Endodermal cell (in vitro differentiated cells): Measurements from ENCODE around the gene EYA2. TPM values are rescaled to one million over a fixed set of nuclear protein-coding genes. Genes with fewer than 3 reads are reported as not detected.

Experiments
- DNase-seq: peaks from one replicate; pipeline ENCODE4 v3.0.0-alpha.2; 2017
- H3K27ac ChIP-seq: 2 replicates; pipeline ENCODE4 v1.5.1; 2013; ENCODE audit warnings: mild to moderate bottlenecking, low read depth, low read length, moderate library complexity
- H3K27me3 ChIP-seq: 2 replicates; pipeline ENCODE4 v1.6.1; 2013; ENCODE audit warnings: mild to moderate bottlenecking, low read length, moderate library complexity; ENCODE audit not compliant: insufficient read depth, control insufficient read depth, poor library complexity, severe bottlenecking
- H3K36me3 ChIP-seq: 2 replicates; pipeline ENCODE4 v1.7.0; 2013; ENCODE audit warnings: mild to moderate bottlenecking, low read length, moderate library complexity; ENCODE audit not compliant: control insufficient read depth, insufficient read depth
- H3K4me1 ChIP-seq: one replicate; pipeline ENCODE4 v1.7.0; 2013; ENCODE audit warnings: low read length; ENCODE audit not compliant: control insufficient read depth, insufficient read depth
- H3K4me3 ChIP-seq: 2 replicates; pipeline ENCODE4 v1.5.1; 2013; ENCODE audit warnings: mild to moderate bottlenecking, low read length, moderate library complexity
- H3K9ac ChIP-seq: 2 replicates; pipeline ENCODE4 v1.6.1; 2013; ENCODE audit warnings: mild to moderate bottlenecking, low read length, moderate library complexity; ENCODE audit not compliant: poor library complexity, severe bottlenecking; ENCODE audit errors: extremely low read depth
- H3K9me3 ChIP-seq: 2 replicates; pipeline ENCODE4 v1.6.1; 2013; ENCODE audit warnings: mild to moderate bottlenecking, low read length, moderate library complexity; ENCODE audit not compliant: control insufficient read depth
- H3K27ac Mint-ChIP-seq: 2 replicates; pipeline ENCODE4 v1.8.0; 2020; ENCODE audit warnings: mixed read lengths
- H3K27me3 Mint-ChIP-seq: 2 replicates; pipeline ENCODE4 v1.8.0; 2021; ENCODE audit warnings: mild to moderate bottlenecking, mixed read lengths; ENCODE audit not compliant: insufficient read depth
- H3K36me3 Mint-ChIP-seq: 2 replicates; pipeline ENCODE4 v1.8.0; 2020; ENCODE audit warnings: low read depth, mixed read lengths
- H3K4me1 Mint-ChIP-seq: 2 replicates; pipeline ENCODE4 v1.8.0; 2020; ENCODE audit warnings: mixed read lengths
- H3K4me3 Mint-ChIP-seq: 2 replicates; pipeline ENCODE4 v1.8.0; 2020; ENCODE audit warnings: mild to moderate bottlenecking, moderate library complexity, mixed read lengths
- H3K9me3 Mint-ChIP-seq: 2 replicates; pipeline ENCODE4 v1.8.0; 2020; ENCODE audit warnings: mild to moderate bottlenecking, mixed read lengths
- CTCF ChIP-seq: fragments of 200-600 bp; sonication (generic); conservative IDR thresholded peaks from 2 replicates; pipeline ENCODE4 v1.5.0; 2021; ENCODE audit warnings: antibody characterized with exemption, mild to moderate bottlenecking
- WGBS, 2 experiments: methylation state at CpG; one replicate each; pipeline versions ENCODE4 v1.1.5 to v1.1.7; 2013; ENCODE audit warnings: missing lambda C conversion rate in 2 of 2, mixed read lengths in 1 of 2; ENCODE audit not compliant: insufficient coverage in 1 of 2, insufficient read length in 1 of 2; 5-methylcytosine and 5-hydroxymethylcytosine counted together
- total RNA-seq, 2 donors: library from RNA; stranded (reverse); fragmentation: NEBNext Ultra II Directional in 1 of 2; extraction: Animal tissue kit (Norgen Biotek cat#: 25700) in 1 of 2; gene quantifications; 2 replicates in 1 of 2; 3 replicates in 1 of 2; pipeline ENCODE4 v1.2.1, GENCODE V29; 2021

EYA2 gene
- total RNA-seq, 2 donors from 2014 or later, result 9.1 to 18.0 TPM

DNA sequence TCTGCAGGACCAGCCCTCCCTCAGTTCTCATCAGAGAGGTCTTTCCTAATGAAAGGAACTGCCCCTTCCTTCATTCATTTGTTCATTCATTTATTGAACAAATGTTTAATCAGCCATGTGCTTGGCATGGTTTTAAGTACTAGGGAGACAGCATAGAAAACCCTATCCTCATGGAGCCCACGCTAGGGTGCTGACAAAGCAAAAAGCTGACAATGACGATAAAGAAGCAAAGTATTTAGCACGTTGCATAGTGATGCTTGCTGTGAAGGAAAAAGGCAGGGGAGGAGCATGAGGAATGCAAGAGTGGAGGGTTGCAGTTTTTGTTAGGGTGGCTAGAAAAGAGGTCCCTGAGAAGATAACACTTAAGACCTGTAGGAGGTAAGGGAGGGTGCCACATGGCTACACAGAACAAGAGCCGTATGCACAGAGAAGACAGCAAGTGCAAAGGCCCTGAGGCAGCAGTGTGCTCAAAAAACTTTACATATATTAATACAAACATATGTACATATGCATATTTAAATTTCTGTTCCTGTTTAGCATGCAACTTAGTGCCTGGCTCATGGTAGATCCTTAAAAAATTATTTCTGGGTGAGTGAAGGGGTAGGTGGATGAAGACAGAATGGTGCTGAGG, 98.9 kb downstream of the EYA2 start:
- WGBS, 2 experiments, result 47 to 75% methylated on average over 3 to 4 of the region's 4 CpGs
- Histone ChIP-seq H3K27me3 (no peaks in the 10 kb centered on the region), H3K27ac (no peak overlapping the region), H3K4me1 (peaks cover 19% of the 10 kb centered on the region), H3K36me3 (peaks cover 30% of the 10 kb centered on the region), H3K4me3 (no peak overlapping the region), H3K9ac (no peak overlapping the region), H3K9me3 (no peaks in the 10 kb centered on the region)
- Mint-ChIP-seq H3K9me3 (peaks cover 2% of the 10 kb centered on the region), H3K36me3 (peaks cover 22% of the 10 kb centered on the region), H3K27ac (no peak overlapping the region), H3K4me1 (peaks cover 77% of the 10 kb centered on the region), H3K27me3 (peaks cover 18% of the 10 kb centered on the region), H3K4me3 (no peak overlapping the region)
- no peak for DNase-seq
- no peak for TF ChIP-seq CTCF

DNA sequence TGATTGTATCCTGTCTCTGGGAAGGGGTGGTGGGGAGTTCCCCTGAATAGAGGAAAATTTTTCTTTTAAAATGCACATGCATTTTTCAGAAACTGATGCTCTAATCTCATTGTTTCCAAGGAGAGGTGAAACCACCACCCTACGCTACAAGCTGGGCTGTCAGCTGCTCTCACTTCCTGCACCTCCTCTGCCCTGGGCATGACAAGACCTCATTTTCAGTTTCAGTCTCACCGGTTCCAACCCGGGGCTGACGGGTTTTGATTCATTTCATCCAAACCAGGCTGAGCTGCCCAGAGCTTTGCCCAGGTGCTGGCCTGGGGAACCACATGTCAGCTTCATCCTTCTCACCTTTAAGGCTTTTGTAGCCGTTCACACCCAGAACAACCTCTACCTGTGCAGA, 99.7 kb downstream of the EYA2 start:
- H3K4me1 ChIP-seq, result peaks cover 25% of the 10 kb centered on the region
- no peak overlapping the region for H3K27ac ChIP-seq
- H3K9ac ChIP-seq, result no peak overlapping the region
- 80 to 83% methylated on average over 4 to 5 of the region's 5 CpGs for WGBS, 2 experiments
- Mint-ChIP-seq H3K4me3 (no peak overlapping the region), H3K27ac (no peak overlapping the region), H3K27me3 (peaks cover 18% of the 10 kb centered on the region), H3K9me3 (peaks cover 2% of the 10 kb centered on the region), H3K36me3 (peaks cover 22% of the 10 kb centered on the region), H3K4me1 (peaks cover 77% of the 10 kb centered on the region)
- H3K4me3 ChIP-seq, result no peak overlapping the region
- peaks cover 30% of the 10 kb centered on the region for H3K36me3 ChIP-seq
- H3K9me3 ChIP-seq, result no peaks in the 10 kb centered on the region
- no peak for TF ChIP-seq CTCF
- H3K27me3 ChIP-seq, result no peaks in the 10 kb centered on the region
- no peak for DNase-seq

DNA sequence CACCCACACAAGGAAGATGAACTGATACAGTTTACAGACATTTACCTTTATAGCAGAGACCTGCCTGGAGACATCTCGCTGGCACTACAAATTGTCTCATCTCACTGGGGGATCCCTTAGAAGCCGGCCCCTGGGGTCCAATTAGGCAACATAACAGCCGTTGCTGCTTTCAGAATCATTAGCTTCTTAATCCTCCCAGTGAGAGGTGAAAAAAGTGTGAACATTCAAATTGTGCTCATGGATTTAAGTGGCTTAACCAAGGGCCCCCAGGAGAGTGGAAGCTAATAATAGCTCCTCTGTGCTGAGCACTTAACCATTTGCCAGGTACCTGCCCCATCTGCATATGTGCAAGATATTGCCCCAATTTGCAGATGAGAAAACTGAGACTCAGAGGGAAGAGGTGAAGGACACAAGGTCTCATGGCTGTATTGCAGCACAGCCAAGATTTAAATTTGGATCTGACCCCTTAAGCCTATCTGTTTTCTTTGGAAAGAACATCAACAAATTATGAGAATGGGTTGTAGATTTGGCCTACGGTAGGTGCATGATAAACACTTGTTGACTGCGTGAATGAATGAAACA, 101.0 kb downstream of the EYA2 start:
- H3K4me1 Mint-ChIP-seq, result peaks cover 70% of the 10 kb centered on the region
- H3K36me3 Mint-ChIP-seq, result peaks cover 22% of the 10 kb centered on the region
- no peak overlapping the region for H3K9ac ChIP-seq
- H3K27ac Mint-ChIP-seq, result no peak overlapping the region
- 30 to 42% methylated on average over 4 to 5 of the region's 5 CpGs for WGBS, 2 experiments
- no peak overlapping the region for H3K4me3 Mint-ChIP-seq
- H3K27me3 Mint-ChIP-seq, result peaks cover 19% of the 10 kb centered on the region
- no peak for TF ChIP-seq CTCF
- H3K9me3 Mint-ChIP-seq, result peaks cover 2% of the 10 kb centered on the region
- H3K4me1 ChIP-seq, result peaks cover 30% of the 10 kb centered on the region
- H3K27ac ChIP-seq, result no peak overlapping the region
- H3K27me3 ChIP-seq, result no peaks in the 10 kb centered on the region
- H3K36me3 ChIP-seq, result peaks cover 31% of the 10 kb centered on the region
- H3K4me3 ChIP-seq, result no peak overlapping the region
- no peaks in the 10 kb centered on the region for H3K9me3 ChIP-seq
- DNase-seq, result peak; percentile 87
